NCI-H2227 (cell line): ENCODE measurements around the gene TMX1.
"Not testable (repeated sequence)": the region's sequence is repeated elsewhere in the genome, so short reads cannot be mapped to it uniquely, and the experiment has no call there.

Experiments used
- DNase-seq: peaks from one replicate; lab custom pipeline; 2025; ENCODE audit not compliant: unreplicated experiment; lab: John Stamatoyannopoulos, UW

TMX1 gene, protein sequence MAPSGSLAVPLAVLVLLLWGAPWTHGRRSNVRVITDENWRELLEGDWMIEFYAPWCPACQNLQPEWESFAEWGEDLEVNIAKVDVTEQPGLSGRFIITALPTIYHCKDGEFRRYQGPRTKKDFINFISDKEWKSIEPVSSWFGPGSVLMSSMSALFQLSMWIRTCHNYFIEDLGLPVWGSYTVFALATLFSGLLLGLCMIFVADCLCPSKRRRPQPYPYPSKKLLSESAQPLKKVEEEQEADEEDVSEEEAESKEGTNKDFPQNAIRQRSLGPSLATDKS

GRCh38 chr14:51239813-51240803 is at the start of gene TMX1:
Gene TMX1 (plus strand): TSS chr14:51240247. CDS start chr14:51240293, 46 bp downstream.
- DNase-seq = peak; percentile 99

GRCh38 chr14:51201890-51202289 is 38.2 kb upstream of the TMX1 start:
- no peak for DNase-seq

DNA sequence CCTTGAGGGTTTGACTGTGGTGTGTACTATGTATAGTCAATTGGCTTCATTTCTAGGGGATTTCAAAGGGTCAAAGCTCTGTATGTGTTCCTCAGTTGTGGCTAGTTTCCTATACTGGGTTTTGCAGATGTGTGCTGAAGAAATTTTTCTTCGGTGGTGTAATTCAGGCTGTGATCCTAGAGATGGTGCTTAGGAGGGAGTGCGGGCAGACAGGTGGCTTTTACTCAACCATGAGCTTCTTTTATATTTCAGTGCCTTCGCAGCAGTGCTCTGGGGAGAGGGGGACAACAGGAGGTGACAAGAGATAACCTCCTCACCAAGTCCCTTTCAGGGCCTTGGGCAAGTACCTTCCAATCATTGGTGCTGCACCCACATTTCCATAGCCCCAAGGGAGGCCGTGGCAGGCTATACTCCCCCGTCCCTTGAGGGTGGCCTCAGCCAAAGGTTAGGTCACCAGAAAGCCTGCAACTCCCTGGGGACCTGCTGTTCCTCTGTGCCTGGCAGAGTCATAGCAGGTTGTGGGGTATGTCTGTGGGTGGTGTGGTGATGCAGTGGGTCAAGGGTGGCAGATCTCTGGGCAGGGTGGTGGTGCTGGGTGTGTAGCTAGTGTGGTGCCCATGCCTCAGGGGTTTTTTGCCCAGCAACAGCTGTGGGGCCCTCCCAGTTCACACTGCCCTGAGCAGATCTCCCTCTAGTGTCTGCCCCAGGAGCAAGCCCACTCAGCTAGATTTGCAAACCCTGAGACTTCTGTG is 37.0 kb upstream of the TMX1 start:
- DNase-seq = no peak

GRCh38 chr14:51203881-51204280 is 36.2 kb upstream of the TMX1 start:
- DNase-seq = no peak

DNA sequence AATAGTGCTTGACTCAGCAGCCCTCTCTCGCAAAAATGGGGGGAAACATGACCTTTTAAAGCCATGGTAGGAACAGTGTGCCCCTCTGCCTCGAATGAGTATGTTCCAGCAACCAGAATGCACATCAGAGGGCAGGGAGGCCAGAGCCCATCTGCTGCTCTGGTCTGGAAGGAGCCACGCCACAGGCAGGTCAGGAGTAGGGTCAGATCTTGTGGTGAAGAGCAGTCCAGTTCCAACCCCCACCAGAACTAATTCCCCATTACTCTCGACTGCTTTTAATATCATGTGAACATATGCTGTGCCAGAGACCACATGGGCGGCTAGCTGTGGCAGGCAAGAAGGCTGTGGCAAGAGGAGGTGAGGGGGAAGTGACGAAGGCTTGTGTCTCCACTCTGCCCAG is 34.6 kb upstream of the TMX1 start:
- no peak for DNase-seq

DNA sequence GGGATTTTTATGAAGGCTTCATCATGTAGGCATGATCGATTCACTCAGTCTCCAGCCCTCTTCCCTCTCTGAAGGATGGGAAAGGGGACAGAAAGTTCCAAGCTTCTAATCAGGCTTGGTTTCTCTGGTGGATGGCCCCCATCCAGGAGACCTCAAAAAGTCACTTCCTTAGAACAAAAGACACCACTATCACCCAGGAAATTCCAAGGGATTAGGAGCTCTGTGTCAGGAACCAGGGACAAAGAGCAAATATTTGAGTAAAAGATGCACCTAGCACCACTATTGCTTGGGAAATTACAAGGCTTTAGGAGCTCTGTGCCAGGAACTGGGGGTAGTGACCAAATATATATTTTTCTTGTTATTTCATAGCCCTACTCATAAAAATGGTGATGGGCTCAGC is 33.6 kb upstream of the TMX1 start:
- no peak for DNase-seq

GRCh38 chr14:51207621-51208020 is 32.4 kb upstream of the TMX1 start:
- no peak for DNase-seq

DNA sequence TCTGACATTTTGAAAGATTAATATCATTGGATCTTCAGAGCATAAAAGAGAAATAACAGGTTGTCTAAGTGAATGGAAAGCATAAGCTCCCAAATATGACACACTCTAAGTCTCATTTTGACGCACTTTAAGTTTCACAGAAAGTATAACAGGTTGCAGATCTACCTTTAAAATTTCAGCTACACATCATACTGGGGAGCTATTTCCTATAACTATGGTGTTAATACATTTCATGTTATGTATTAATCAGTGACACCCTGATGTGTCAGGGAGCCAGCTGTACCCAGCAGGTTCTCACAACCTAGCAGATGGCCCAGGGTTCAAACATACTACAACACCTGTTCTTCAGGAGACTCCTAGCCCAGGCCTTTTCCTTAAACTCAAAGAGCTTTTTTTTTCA is 31.1 kb upstream of the TMX1 start:
- no peak for DNase-seq

DNA sequence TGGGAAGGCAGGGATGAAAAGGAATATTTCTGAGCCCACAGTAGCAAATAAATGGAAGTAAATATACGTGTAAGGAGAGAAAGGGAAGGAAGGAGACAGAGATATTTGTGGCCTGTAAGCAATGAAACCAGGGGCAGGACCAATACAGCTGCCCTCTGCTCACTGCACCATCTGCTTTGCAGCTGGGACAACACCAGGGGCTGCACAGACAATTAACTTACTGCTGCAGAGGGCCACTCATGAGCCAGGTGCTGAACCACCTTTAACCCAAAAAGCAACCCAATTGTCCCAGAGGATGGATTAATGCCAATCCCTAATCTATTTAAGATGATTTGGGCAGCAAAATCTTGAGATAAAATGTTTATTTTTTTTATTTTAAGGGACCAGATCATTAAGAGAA is 30.6 kb upstream of the TMX1 start:
- DNase-seq = peak; percentile 42

DNA sequence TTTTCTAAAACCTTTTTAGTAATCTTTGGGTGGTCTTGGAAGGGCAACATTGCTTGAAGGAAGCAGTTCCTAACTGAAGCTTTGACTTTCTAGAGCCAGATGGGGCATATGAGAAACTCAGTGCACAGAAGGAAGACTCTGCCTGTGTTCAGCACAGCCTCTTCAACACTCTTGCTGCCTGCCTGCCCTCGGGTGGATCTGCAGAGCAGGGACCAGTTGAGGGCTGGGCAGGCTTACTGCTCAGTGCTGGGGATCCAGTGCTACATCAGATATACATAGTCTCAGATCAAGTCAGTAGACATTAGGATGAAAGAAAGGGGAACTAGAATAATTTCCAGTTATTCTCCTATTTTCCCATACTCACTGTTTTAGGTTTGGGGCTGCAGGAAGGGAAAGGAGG is 29.5 kb upstream of the TMX1 start:
- DNase-seq = no peak

GRCh38 chr14:51211149-51211548 is 28.9 kb upstream of the TMX1 start:
- no peak for DNase-seq

DNA sequence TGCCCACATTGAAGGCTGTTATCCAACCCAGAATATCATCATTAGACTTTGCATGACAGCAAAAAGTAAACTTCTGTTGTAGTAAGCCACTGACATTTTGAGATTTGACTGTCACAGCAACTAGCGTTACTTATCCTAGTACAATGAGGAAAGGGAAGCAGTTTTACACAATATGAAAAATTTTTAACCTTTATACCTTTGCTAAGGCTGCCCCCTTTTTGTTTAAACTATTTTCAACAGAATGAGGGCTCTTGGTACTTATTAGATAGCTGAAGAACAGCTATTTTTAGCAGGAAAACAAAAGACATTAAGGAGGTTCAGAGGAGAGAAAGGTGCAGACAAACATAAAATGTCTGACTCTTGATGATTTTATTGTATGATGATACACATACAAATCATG is 23.4 kb upstream of the TMX1 start:
- no peak for DNase-seq

GRCh38 chr14:51219473-51220448 is 20.3 kb upstream of the TMX1 start:
- peak; percentile 28 for DNase-seq

DNA sequence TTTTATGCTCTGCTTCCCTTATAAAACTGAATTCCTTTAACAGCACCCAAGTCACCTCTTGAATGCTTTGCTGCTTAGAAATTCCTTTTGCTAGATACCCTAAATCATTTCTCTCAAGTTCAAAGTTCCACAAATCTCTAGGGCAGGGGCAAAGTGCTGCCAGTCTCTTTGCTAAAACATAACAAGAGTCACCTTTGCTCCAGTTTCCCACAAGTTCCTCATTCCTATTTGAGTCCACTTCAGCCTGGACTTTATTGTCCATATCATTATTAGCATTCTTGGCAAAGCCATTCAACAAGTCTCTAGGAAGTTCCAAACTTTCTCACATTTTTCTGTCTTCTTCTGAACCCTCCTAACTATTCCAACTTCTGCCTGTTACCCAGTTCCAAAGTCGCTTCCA is 16.6 kb upstream of the TMX1 start:
- not testable (repeated sequence) for DNase-seq

- no peak for DNase-seq
Observed at GRCh38 chr14:51224551-51224950, 15.5 kb upstream of the TMX1 start.

DNA sequence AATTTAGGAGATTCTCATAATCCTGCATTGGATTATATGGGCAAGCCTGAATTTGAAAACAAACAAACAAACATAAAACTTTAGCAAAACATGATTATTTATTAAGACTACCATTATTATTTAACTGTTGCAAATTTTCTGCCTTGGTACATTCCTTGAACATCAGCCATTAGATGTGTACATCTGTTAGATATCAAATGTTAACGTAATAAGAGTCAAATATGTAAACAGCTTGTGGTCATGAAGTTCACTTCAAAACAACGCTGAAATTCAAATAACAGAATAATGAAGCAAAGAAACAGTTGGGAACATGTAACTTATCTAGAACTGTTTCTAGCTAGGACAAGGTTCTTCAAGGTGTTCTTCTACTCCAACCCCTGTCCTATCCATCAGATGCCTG is 14.3 kb upstream of the TMX1 start:
- DNase-seq = no peak

- no peak for DNase-seq
Observed at GRCh38 chr14:51228391-51228790, 11.7 kb upstream of the TMX1 start.

DNA sequence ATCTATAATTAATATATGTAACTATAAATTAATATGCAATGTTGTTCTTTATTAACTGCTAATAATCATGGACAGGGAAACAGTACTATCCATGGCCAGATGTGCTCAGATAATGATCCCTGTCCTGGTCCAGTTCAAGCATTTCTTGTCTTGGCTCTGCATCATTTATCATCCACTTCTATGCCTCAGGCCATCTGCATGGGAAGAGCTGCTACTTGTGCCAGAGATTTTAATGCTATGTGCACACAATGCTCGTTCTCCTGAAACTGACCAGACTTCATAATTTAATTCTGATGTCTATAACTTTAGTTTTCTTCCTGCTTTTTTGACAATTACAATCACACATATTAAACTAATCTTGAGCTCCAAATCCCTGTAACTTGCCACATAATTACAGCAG is 11.2 kb upstream of the TMX1 start:
- DNase-seq = no peak

DNA sequence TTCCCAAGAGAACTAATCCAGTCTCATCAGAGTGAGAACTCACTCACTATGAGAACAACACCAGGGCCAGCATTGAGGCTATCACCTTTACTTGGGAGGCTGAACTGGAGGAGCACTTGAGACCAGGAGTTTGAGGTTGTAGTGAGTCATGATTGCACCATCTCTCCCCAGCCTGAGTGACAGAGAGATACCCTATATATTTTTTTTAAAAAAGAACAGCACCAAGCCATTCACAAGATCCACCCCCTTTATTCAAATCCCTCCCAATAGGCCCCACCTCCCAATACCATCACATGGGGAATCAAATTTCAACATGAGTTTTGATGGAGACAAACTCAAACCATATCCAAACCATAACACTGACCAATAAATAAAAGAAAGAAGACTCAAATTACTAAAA is 3.7 kb upstream of the TMX1 start:
- no peak for DNase-seq

- no peak for DNase-seq
Observed at GRCh38 chr14:51240804-51241380, 845 bp downstream of the TMX1 start.
